WTC11 (cell line): Measurements from ENCODE around the gene TOR4A. TPM values are rescaled to one million over a fixed set of nuclear protein-coding genes. Genes with fewer than 3 reads are reported as not detected.

ENCODE experiments used
- ATAC-seq: fragments of 200-7000 bp; cut with Tn5 transposase; 2 replicates; pipeline ENCODE4 v1.10.0; 2021; ENCODE audit warnings: mild to moderate bottlenecking, moderate library complexity
- CTCF ChIA-PET: fragments of 300-600 bp; sonication (Branson Sonifier 250); formaldehyde crosslinking; loops from one replicate; lab custom pipeline; 2021; ENCODE audit warnings: antibody characterized with exemption; lab: Charles Lee
- POLR2A ChIA-PET: fragments of 350-600 bp; sonication (Branson Sonifier 250); formaldehyde crosslinking; loops from one replicate; lab custom pipeline; 2021; ENCODE audit warnings: antibody characterized with exemption; lab: Charles Lee
- DNase-seq: peaks from one replicate; pipeline ENCODE4 v3.0.0; 2021; ENCODE audit warnings: low spot score
- H3K27ac Mint-ChIP-seq: 2 replicates; pipeline ENCODE4 v1.8.0; 2021; ENCODE audit warnings: mixed read lengths
- H3K27me3 Mint-ChIP-seq: 2 replicates; pipeline ENCODE4 v1.8.0; 2021; ENCODE audit warnings: low read depth, mild to moderate bottlenecking, moderate library complexity, mixed read lengths
- H3K36me3 Mint-ChIP-seq: 2 replicates; pipeline ENCODE4 v1.8.0; 2021; ENCODE audit warnings: mixed read lengths
- H3K4me1 Mint-ChIP-seq: 2 replicates; pipeline ENCODE4 v1.8.0; 2022; ENCODE audit warnings: mixed read lengths
- H3K4me3 Mint-ChIP-seq: 2 replicates; pipeline ENCODE4 v1.8.0; 2021; ENCODE audit warnings: mild to moderate bottlenecking, moderate library complexity, mixed read lengths
- H3K9me3 Mint-ChIP-seq: 2 replicates; pipeline ENCODE4 v1.8.0; 2021; ENCODE audit warnings: mixed read lengths
- AR ChIP-seq: fragments of 250-450 bp; sonication (Bioruptor Pico); IDR thresholded peaks from 2 replicates; pipeline ENCODE4 v1.9.0; 2021; ENCODE audit warnings: mild to moderate bottlenecking
- CDX4 ChIP-seq: fragments of 250-450 bp; sonication (Bioruptor Pico); IDR thresholded peaks from 2 replicates; pipeline ENCODE4 v1.9.0; 2021; ENCODE audit warnings: moderate library complexity, mild to moderate bottlenecking, inconsistent platforms, borderline replicate concordance
- CREB1 ChIP-seq: sonication (generic); formaldehyde crosslinking; IDR thresholded peaks from 2 replicates; pipeline ENCODE4 v1.8.0; 2023; ENCODE audit warnings: mild to moderate bottlenecking, missing genetic modification reagents
- E2F1 ChIP-seq: sonication (generic); formaldehyde crosslinking; IDR thresholded peaks from 2 replicates; pipeline ENCODE4 v1.8.0; 2022; ENCODE audit warnings: mild to moderate bottlenecking, missing genetic modification reagents
- FOXP1 ChIP-seq: sonication (generic); formaldehyde crosslinking; IDR thresholded peaks from 2 replicates; pipeline ENCODE4 v1.8.0; 2022; ENCODE audit warnings: missing genetic modification reagents, mild to moderate bottlenecking, moderate library complexity, borderline replicate concordance
- HMGA2 ChIP-seq: fragments of 250-450 bp; sonication (Bioruptor Pico); IDR thresholded peaks from 2 replicates; pipeline ENCODE4 v1.4.0; 2021; ENCODE audit warnings: mild to moderate bottlenecking, moderate library complexity
- HMGXB4 ChIP-seq: sonication (generic); formaldehyde crosslinking; IDR thresholded peaks from 2 replicates; pipeline ENCODE4 v1.8.1; 2023; ENCODE audit warnings: mild to moderate bottlenecking, moderate library complexity, missing genetic modification reagents
- KAT7 ChIP-seq: sonication (generic); formaldehyde crosslinking; IDR thresholded peaks from 2 replicates; pipeline ENCODE4 v1.8.1; 2023; ENCODE audit warnings: missing genetic modification reagents, mild to moderate bottlenecking, borderline replicate concordance
- MAX ChIP-seq: sonication (generic); formaldehyde crosslinking; IDR thresholded peaks from 2 replicates; pipeline ENCODE4 v1.8.0; 2022; ENCODE audit warnings: mild to moderate bottlenecking, missing genetic modification reagents
- MYBL2 ChIP-seq: sonication (generic); formaldehyde crosslinking; IDR thresholded peaks from 2 replicates; pipeline ENCODE4 v1.8.1; 2023; ENCODE audit warnings: mild to moderate bottlenecking, moderate library complexity, missing genetic modification reagents
- NR1H2 ChIP-seq: sonication (generic); formaldehyde crosslinking; IDR thresholded peaks from 2 replicates; pipeline ENCODE4 v1.9.0; 2021; ENCODE audit warnings: mild to moderate bottlenecking, moderate library complexity, missing genetic modification reagents
- SMAD4 ChIP-seq: sonication (generic); formaldehyde crosslinking; IDR thresholded peaks from 2 replicates; pipeline ENCODE4 v1.8.0; 2022; ENCODE audit warnings: mild to moderate bottlenecking, missing genetic modification reagents
- TEAD4 ChIP-seq: sonication (generic); formaldehyde crosslinking; IDR thresholded peaks from 2 replicates; pipeline ENCODE4 v1.8.0; 2022; ENCODE audit warnings: mild to moderate bottlenecking, missing genetic modification reagents
- ZNF219 ChIP-seq: sonication (generic); formaldehyde crosslinking; IDR thresholded peaks from 2 replicates; pipeline ENCODE4 v1.8.0; 2023; ENCODE audit warnings: missing genetic modification reagents, mild to moderate bottlenecking, borderline replicate concordance
- ZNF232 ChIP-seq: sonication (generic); formaldehyde crosslinking; IDR thresholded peaks from 2 replicates; pipeline ENCODE4 v1.8.0; 2022; ENCODE audit warnings: mild to moderate bottlenecking, missing genetic modification reagents
- ZNF317 ChIP-seq: sonication (generic); formaldehyde crosslinking; IDR thresholded peaks from 2 replicates; pipeline ENCODE4 v1.8.1; 2023; ENCODE audit warnings: low read depth, mild to moderate bottlenecking, moderate library complexity, missing genetic modification reagents, borderline replicate concordance
- ZNF396 ChIP-seq: fragments of 250-450 bp; sonication (Bioruptor Pico); IDR thresholded peaks from 2 replicates; pipeline ENCODE4 v1.8.0; 2021; ENCODE audit warnings: mild to moderate bottlenecking, moderate library complexity, borderline replicate concordance
- ZNF423 ChIP-seq: fragments of 250-450 bp; sonication (Bioruptor Pico); IDR thresholded peaks from 2 replicates; pipeline ENCODE4 v2.1.2; 2022; ENCODE audit warnings: mild to moderate bottlenecking, moderate library complexity
- ZSCAN18 ChIP-seq: fragments of 250-450 bp; sonication (Bioruptor Pico); IDR thresholded peaks from 2 replicates; pipeline ENCODE4 v2.1.2; 2022; ENCODE audit warnings: mild to moderate bottlenecking, moderate library complexity
- total RNA-seq: library from RNA; stranded (reverse); gene quantifications from 3 replicates; pipeline ENCODE4 v1.2.3, GENCODE V29; 2021

TOR4A gene
- total RNA-seq, 1 experiment from 2014 or later = 7.3 TPM

GRCh38 chr9:137281345-137282116, 4.0 kb downstream of the TOR4A start:
- POLR2A ChIA-PET = no interaction called here
- Mint-ChIP-seq H3K27ac (no peak overlapping the region), H3K9me3 (no peaks in the 10 kb centered on the region), H3K36me3 (no peaks in the 10 kb centered on the region)
- peak; percentile 64 for DNase-seq
- TF ChIP-seq ZNF396 (CRISPR knock-in tag) (no peak), ZNF317 (no peak), SMAD4 (no peak), HMGXB4 (CRISPR knock-in tag) (0 out of 2 replicates have a peak, but pooled peaks have one; percentile 21), MAX (CRISPR knock-in tag) (peak; percentile 58; the same call in 1 of the 2 replicates), TEAD4 (CRISPR knock-in tag) (0 out of 2 replicates have a peak, but pooled peaks have one; percentile 13)
- TF ChIP-seq, all 79 proteins: peak for 3
- H3K27me3 Mint-ChIP-seq = peaks cover 21% of the 10 kb centered on the region
- H3K4me3 Mint-ChIP-seq = peak overlapping the region; percentile 68
- ATAC-seq = peak; percentile 29
- peaks cover 6% of the 10 kb centered on the region for H3K4me1 Mint-ChIP-seq
- CTCF ChIA-PET = interaction anchor here (0.6 to 2.7 kb wide), 17 partner anchors 9 to 218 kb away, joined by 3 to 17 read pairs (median 4); partner anchors contain the start of genes EXD3, NOXA1, NRARP and TUBB4B

- ATAC-seq (peak; percentile 99), DNase-seq (peak; percentile 75)
- H3K4me1 Mint-ChIP-seq = no peaks in the 10 kb centered on the region
- TF ChIP-seq HMGA2 (CRISPR knock-in tag) (no peak), MAX (CRISPR knock-in tag) (peak; percentile 62; the same call in 1 of the 2 replicates), ZNF232 (CRISPR knock-in tag) (no peak), KAT7 (CRISPR knock-in tag) (no peak), FOXP1 (CRISPR knock-in tag) (peak; percentile 46; the same call in 1 of the 2 replicates), MYBL2 (CRISPR knock-in tag) (0 out of 2 replicates have a peak, but pooled peaks have one; percentile 34), ZNF423 (no peak), NR1H2 (CRISPR knock-in tag) (no peak), ZNF317 (peak; percentile 37; the same call in 1 of the 2 replicates), CDX4 (CRISPR knock-in tag) (no peak)
- no peak overlapping the region for H3K27ac Mint-ChIP-seq
- peaks cover 3% of the 10 kb centered on the region for H3K9me3 Mint-ChIP-seq
- peaks cover 3% of the 10 kb centered on the region for H3K36me3 Mint-ChIP-seq
- H3K4me3 Mint-ChIP-seq = no peak overlapping the region
- H3K27me3 Mint-ChIP-seq = peaks cover 26% of the 10 kb centered on the region
- ChIA-PET POLR2A (interaction anchor here (0.7 kb wide), 2 partner anchors 42 to 121 kb away, joined by 4 read pairs; no protein-coding TSS in a partner anchor), CTCF (interaction anchor here (0.6 to 1.9 kb wide), 50 partner anchors 8 to 265 kb away, joined by 3 to 60 read pairs (median 5); partner anchors contain the start of genes ENTPD8, EXD3, MRPL41 and NOXA1)
These were observed 9.5 kb downstream of the TOR4A start for GRCh38 chr9:137286975-137287383.

GRCh38 chr9:137293094-137293481, 15.6 kb downstream of the TOR4A start:
- peak; percentile 32 for DNase-seq
- no peak for ATAC-seq
- Mint-ChIP-seq H3K4me1 (peaks cover 29% of the 10 kb centered on the region), H3K27me3 (peaks cover 29% of the 10 kb centered on the region), H3K9me3 (peaks cover 4% of the 10 kb centered on the region), H3K27ac (peak overlapping the region; percentile 22; the same call in 1 of the 2 replicates), H3K36me3 (peaks cover 2% of the 10 kb centered on the region; the same call in 1 of the 2 replicates), H3K4me3 (no peak overlapping the region)
- ChIA-PET CTCF (interaction anchor here (0.6 to 2.1 kb wide), 7 partner anchors 10 to 225 kb away, joined by 3 to 13 read pairs (median 4); partner anchors contain the start of genes EXD3, NRARP and RNF224), POLR2A (no interaction called here)
- TF ChIP-seq CREB1 (CRISPR knock-in tag) (no peak), E2F1 (CRISPR knock-in tag) (no peak), ZNF219 (no peak), AR (CRISPR knock-in tag) (no peak), ZSCAN18 (no peak)
